Parathyroid adenoma (tissue), 2 donors: ENCODE data around the gene MARCHF11.

Experiments
- H2AFZ ChIP-seq: fragments of 300-600 bp; sonication (generic); one replicate; pipeline ENCODE4 v1.7.0; 2017; ENCODE audit warnings: antibody characterized with exemption, mild to moderate bottlenecking
- H3K27ac ChIP-seq: fragments of 300-600 bp; sonication (generic); one replicate; pipeline ENCODE4 v1.7.0; 2017
- H3K27me3 ChIP-seq: fragments of 300-600 bp; sonication (generic); one replicate; pipeline ENCODE4 v1.7.0; 2017; ENCODE audit warnings: low read length; ENCODE audit not compliant: control insufficient read depth, insufficient read depth
- H3K36me3 ChIP-seq: fragments of 300-600 bp; sonication (generic); one replicate; pipeline ENCODE4 v1.7.0; 2017; ENCODE audit warnings: low read length; ENCODE audit not compliant: control insufficient read depth, insufficient read depth
- H3K4me1 ChIP-seq: fragments of 300-600 bp; sonication (generic); one replicate; pipeline ENCODE4 v1.7.0; 2017; ENCODE audit warnings: control low read depth
- H3K4me2 ChIP-seq: fragments of 300-600 bp; sonication (generic); one replicate; pipeline ENCODE4 v1.7.0; 2017; ENCODE audit warnings: low read length
- H3K4me3 ChIP-seq: fragments of 300-600 bp; sonication (generic); one replicate; pipeline ENCODE4 v1.7.0; 2017; ENCODE audit warnings: low read depth, low read length
- H3K79me2 ChIP-seq: fragments of 300-600 bp; sonication (generic); one replicate; pipeline ENCODE4 v1.7.0; 2017; ENCODE audit warnings: control low read depth
- H3K9ac ChIP-seq: fragments of 300-600 bp; sonication (generic); one replicate; pipeline ENCODE4 v1.7.0; 2017; ENCODE audit warnings: mild to moderate bottlenecking
- H3K9me3 ChIP-seq: fragments of 300-600 bp; sonication (generic); one replicate; pipeline ENCODE4 v1.7.0; 2017; ENCODE audit warnings: low read length; ENCODE audit not compliant: control insufficient read depth
- TF ChIP-seq, protein P1 (sequence below): fragments of 300-600 bp; sonication (generic); IDR thresholded peaks from one replicate; pipeline ENCODE4 v1.7.0; 2017; ENCODE audit warnings: antibody characterized with exemption, mild to moderate bottlenecking
- donor health status: primary hyperparathyroidism.

The MARCHF11 gene

DNA sequence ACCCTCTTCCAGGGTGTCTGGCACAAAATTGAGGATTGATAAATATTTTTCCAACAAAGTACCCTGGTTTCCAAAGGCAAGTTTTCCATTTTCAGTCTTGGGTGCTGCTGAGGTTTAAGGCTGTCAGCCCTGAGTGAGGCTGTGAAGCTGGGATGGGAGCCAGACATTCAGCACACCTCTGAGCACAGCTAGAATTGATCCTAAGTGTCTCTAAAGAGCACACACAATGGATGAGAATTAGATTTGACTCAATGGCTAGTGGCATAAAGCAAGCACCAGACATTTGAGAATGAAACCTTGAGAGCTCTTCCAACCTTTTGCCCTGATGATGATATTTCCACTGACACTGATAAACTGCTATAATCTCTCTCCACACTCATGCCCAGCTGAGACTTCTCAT lies 131.5 kb downstream of the MARCHF11 start:
- H3K4me1 ChIP-seq, result no peaks in the 10 kb centered on the region
- H3K27ac ChIP-seq, result no peak overlapping the region
- H3K36me3 ChIP-seq, result no peaks in the 10 kb centered on the region
- no peaks in the 10 kb centered on the region for H3K27me3 ChIP-seq
- H3K4me3 ChIP-seq, result no peak overlapping the region
- TF ChIP-seq, protein P1, sequence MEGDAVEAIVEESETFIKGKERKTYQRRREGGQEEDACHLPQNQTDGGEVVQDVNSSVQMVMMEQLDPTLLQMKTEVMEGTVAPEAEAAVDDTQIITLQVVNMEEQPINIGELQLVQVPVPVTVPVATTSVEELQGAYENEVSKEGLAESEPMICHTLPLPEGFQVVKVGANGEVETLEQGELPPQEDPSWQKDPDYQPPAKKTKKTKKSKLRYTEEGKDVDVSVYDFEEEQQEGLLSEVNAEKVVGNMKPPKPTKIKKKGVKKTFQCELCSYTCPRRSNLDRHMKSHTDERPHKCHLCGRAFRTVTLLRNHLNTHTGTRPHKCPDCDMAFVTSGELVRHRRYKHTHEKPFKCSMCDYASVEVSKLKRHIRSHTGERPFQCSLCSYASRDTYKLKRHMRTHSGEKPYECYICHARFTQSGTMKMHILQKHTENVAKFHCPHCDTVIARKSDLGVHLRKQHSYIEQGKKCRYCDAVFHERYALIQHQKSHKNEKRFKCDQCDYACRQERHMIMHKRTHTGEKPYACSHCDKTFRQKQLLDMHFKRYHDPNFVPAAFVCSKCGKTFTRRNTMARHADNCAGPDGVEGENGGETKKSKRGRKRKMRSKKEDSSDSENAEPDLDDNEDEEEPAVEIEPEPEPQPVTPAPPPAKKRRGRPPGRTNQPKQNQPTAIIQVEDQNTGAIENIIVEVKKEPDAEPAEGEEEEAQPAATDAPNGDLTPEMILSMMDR, result no peak
- H3K79me2 ChIP-seq, result no peaks in the 10 kb centered on the region
- no peaks in the 10 kb centered on the region for H3K9me3 ChIP-seq
- H3K9ac ChIP-seq, result no peak overlapping the region
- no peak overlapping the region for H2AFZ ChIP-seq
- H3K4me2 ChIP-seq, result no peak overlapping the region

DNA sequence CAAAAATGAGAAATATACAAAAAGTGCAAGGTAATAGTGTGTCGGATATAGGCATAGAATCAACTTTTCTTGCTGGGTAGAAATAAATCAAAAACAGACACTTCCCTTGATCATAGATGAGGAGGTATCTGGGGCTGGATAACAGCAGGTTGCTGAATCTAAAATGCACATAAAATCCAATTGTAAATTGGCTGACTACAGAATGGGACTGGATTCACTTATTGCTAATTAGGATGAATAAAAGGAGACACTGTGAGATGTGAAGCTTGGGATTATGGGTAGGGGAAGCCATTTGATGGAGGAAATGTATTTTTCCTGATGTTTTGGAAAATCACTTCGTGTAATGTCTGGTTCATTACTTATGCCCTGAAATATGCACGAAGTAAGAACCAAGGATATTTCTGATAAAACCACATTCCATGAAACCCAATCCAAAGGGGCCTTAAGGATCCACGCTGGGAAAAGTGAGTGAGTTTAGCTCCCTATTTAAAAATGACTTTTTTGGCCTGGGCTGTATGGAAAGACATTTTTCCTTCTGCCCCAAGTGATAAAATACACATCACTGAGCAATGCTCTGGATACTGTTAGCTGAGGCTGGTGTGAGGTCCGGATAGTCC lies 136.1 kb downstream of the MARCHF11 start:
- H3K36me3 ChIP-seq, result no peaks in the 10 kb centered on the region
- H3K79me2 ChIP-seq, result no peaks in the 10 kb centered on the region
- no peaks in the 10 kb centered on the region for H3K4me1 ChIP-seq
- H2AFZ ChIP-seq, result no peak overlapping the region
- H3K9me3 ChIP-seq, result no peaks in the 10 kb centered on the region
- H3K4me2 ChIP-seq, result no peak overlapping the region
- no peak overlapping the region for H3K4me3 ChIP-seq
- no peaks in the 10 kb centered on the region for H3K27me3 ChIP-seq
- H3K27ac ChIP-seq, result no peak overlapping the region
- no peak overlapping the region for H3K9ac ChIP-seq
- TF ChIP-seq, protein P1, result no peak

DNA sequence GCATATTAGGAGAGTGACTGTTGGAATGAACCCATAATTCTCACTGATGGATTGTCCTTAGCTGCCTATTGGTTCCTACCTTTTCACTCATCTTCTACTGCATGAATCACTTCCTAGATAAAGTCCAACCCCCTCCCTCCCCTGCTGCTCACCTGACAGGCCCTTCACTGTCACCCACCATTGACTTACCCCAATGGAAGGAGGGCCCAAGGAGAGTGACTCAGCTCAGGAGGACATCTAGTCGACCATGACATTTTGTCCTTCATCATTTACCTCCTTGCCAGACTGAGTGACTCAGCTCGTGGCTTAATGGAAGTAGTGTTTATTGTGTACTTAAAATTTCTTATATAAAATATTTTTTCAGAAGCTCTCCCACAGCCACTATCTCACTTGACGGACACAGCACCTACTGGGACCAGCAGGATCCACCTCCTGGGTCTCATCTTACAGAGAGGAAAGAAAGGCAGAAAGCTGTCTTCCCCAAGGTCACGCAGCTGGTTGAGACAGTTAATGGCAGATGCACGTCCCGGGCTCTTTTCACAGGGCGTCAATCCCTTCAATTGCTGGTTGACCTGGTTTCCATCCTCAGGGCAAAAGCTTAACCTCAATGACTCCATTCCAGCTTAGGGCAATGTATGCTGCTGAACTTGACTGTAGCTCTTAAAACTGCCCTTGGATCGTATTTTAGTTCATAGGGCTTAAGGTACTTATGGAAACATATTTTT lies 142.3 kb downstream of the MARCHF11 start:
- no peaks in the 10 kb centered on the region for H3K9me3 ChIP-seq
- H2AFZ ChIP-seq, result no peak overlapping the region
- no peaks in the 10 kb centered on the region for H3K79me2 ChIP-seq
- no peaks in the 10 kb centered on the region for H3K36me3 ChIP-seq
- no peak overlapping the region for H3K4me3 ChIP-seq
- no peak overlapping the region for H3K4me2 ChIP-seq
- H3K4me1 ChIP-seq, result no peaks in the 10 kb centered on the region
- no peak overlapping the region for H3K27ac ChIP-seq
- H3K27me3 ChIP-seq, result no peaks in the 10 kb centered on the region
- TF ChIP-seq, protein P1, result no peak
- no peak overlapping the region for H3K9ac ChIP-seq

DNA sequence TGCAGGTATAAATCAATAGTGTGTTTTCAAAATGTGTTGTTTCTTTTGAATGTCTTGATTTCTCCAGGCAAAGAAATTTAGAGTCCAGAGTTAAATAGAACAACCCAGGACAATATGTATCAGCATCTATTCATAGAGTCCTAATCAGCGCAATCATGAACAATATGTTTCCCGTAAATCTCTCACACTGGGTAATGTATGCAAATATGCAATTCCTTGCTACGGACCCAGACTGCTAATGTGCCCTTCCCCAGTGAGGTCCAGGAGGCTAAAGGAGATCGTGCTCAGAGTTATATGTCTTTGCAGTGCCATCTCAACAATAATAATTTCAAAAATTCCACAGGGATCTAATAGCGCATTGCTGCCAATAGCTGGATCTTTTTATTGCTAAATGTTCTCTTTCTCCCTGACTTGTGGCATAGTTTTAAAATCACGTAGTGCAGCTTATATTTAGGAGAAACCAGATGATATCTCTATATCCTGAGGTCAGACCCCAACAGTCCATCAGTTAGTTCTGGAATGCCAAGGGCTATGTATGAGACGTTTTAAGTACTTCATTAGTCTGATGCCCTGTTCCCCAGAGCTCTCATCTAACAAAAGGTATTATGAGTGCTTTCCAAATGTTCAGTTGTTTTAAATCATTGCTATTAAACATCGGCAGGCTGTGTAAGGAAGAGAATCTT lies 145.1 kb downstream of the MARCHF11 start:
- H3K27me3 ChIP-seq, result no peaks in the 10 kb centered on the region
- H3K36me3 ChIP-seq, result no peaks in the 10 kb centered on the region
- H3K79me2 ChIP-seq, result no peaks in the 10 kb centered on the region
- no peak overlapping the region for H3K4me2 ChIP-seq
- no peaks in the 10 kb centered on the region for H3K9me3 ChIP-seq
- H3K4me3 ChIP-seq, result no peak overlapping the region
- no peaks in the 10 kb centered on the region for H3K4me1 ChIP-seq
- TF ChIP-seq, protein P1, result no peak
- H3K27ac ChIP-seq, result no peak overlapping the region
- no peak overlapping the region for H3K9ac ChIP-seq
- H2AFZ ChIP-seq, result no peak overlapping the region
